Endothelial cell of umbilical vein (primary cell): ENCODE measurements around the gene PEMT. TPM values are rescaled to one million over a fixed set of nuclear protein-coding genes. Genes with fewer than 3 reads are reported as not detected.

Experiments
- BruUV-seq: library from RNA; stranded (reverse); fragments of 400-500 nt; replicated peaks from 2 replicates; lab custom pipeline; 2021; lab: Mats Ljungman, UMichigan
- CTCF ChIA-PET: fragments of 300-600, 350-600 bp; sonication (Branson Sonifier 250); formaldehyde crosslinking; loops from one replicate; lab custom pipeline; 2021; ENCODE audit warnings: antibody characterized with exemption, inconsistent platforms; lab: Charles Lee
- POLR2A ChIA-PET: fragments of 300-600, 350-600 bp; sonication (Branson Sonifier 250); formaldehyde crosslinking; loops from one replicate; lab custom pipeline; 2021; ENCODE audit warnings: antibody characterized with exemption, inconsistent platforms; lab: Charles Lee
- DNase-seq: peaks from one replicate; pipeline ENCODE4 v3.0.0-alpha.2; 2011; ENCODE audit warnings: low read depth, low spot score
- FAIRE-seq: peaks from 2 replicates; lab custom pipeline; 2011; peaks lifted over from hg19 to GRCh38; lab: Jason Lieb, UNC
- H2AFZ ChIP-seq: 2 replicates; pipeline ENCODE4 v1.6.0; 2012; ENCODE audit warnings: low read depth, low read length, control low read depth, inconsistent platforms
- H3K27ac ChIP-seq: 2 replicates; pipeline ENCODE4 v1.5.1; 2011; ENCODE audit warnings: low read depth, mild to moderate bottlenecking, control low read depth, low read length, moderate library complexity; ENCODE audit not compliant: insufficient read depth
- H3K27me3 ChIP-seq, 2 experiments: 2 replicates each; pipeline versions ENCODE4 v1.6.0 to v1.6.1; 2011; ENCODE audit warnings: low read length in 2 of 2, mixed read lengths in 1 of 2; ENCODE audit not compliant: control insufficient read depth in 2 of 2, insufficient read depth in 2 of 2
- H3K36me3 ChIP-seq, 2 experiments: 2 replicates in 1 of 2; 3 replicates in 1 of 2; pipeline ENCODE4 v1.5.1; 2011; ENCODE audit warnings: low read length in 2 of 2, mild to moderate bottlenecking in 1 of 2, moderate library complexity in 1 of 2; ENCODE audit not compliant: control insufficient read depth in 2 of 2, insufficient read depth in 2 of 2; ENCODE audit errors: extremely low read depth in 1 of 2
- H3K4me1 ChIP-seq: 3 replicates; pipeline ENCODE4 v1.5.1; 2011; ENCODE audit warnings: mild to moderate bottlenecking, low read length; ENCODE audit not compliant: control insufficient read depth, insufficient read depth; ENCODE audit errors: extremely low read depth
- H3K4me2 ChIP-seq: 2 replicates; pipeline ENCODE4 v1.6.1; 2011; ENCODE audit warnings: low read length, control low read depth, mixed read lengths; ENCODE audit not compliant: insufficient read depth
- H3K4me3 ChIP-seq, 3 experiments: fragments of 200-600 bp in 1 of 3; sonication (generic), shearing (Covaris generic) in 1 of 3; replicated peaks in 1 of 3; 2 replicates each; pipeline ENCODE4 v1.5.1; 2011 to 2016; ENCODE audit warnings: control low read depth in 3 of 3, low read length in 3 of 3, mild to moderate bottlenecking in 2 of 3, inconsistent platforms in 1 of 3, low read depth in 1 of 3, moderate library complexity in 1 of 3; ENCODE audit not compliant: insufficient read depth in 1 of 3
- H3K79me2 ChIP-seq: 2 replicates; pipeline ENCODE4 v1.6.0; 2012; ENCODE audit warnings: low read length, inconsistent platforms; ENCODE audit not compliant: control insufficient read depth, insufficient read depth
- H3K9ac ChIP-seq: replicated peaks from 2 replicates; pipeline ENCODE3; 2011; ENCODE audit warnings: low read length, control low read depth; ENCODE audit not compliant: insufficient read depth; ENCODE audit errors: extremely low read depth
- H3K9me1 ChIP-seq: replicated peaks from 3 replicates; pipeline ENCODE4 v1.6.0; 2011; ENCODE audit warnings: mild to moderate bottlenecking, low read length; ENCODE audit not compliant: control insufficient read depth, insufficient read depth; ENCODE audit errors: extremely low read depth
- H3K9me3 ChIP-seq: replicated peaks from 2 replicates; pipeline ENCODE4 v1.5.1; 2012; ENCODE audit warnings: low read length, inconsistent platforms; ENCODE audit not compliant: control insufficient read depth, insufficient read depth
- H4K20me1 ChIP-seq: replicated peaks from 2 replicates; pipeline ENCODE3; 2011; ENCODE audit warnings: mild to moderate bottlenecking, low read length; ENCODE audit not compliant: control insufficient read depth, insufficient read depth; ENCODE audit errors: extremely low read depth
- EZH2 ChIP-seq: IDR thresholded peaks from 2 replicates; pipeline ENCODE4 v1.6.1; 2012; ENCODE audit warnings: borderline replicate concordance, low read depth, mild to moderate bottlenecking, moderate library complexity, low read length, inconsistent platforms; ENCODE audit not compliant: severe bottlenecking
- FOS ChIP-seq: IDR thresholded peaks from 2 replicates; pipeline ENCODE4 v1.6.1; 2011; ENCODE audit warnings: mild to moderate bottlenecking, low read length, moderate library complexity, borderline replicate concordance; ENCODE audit not compliant: insufficient read depth
- GATA2 ChIP-seq: IDR thresholded peaks from 2 replicates; pipeline ENCODE4 v1.7.0; 2011; ENCODE audit warnings: low read depth, mild to moderate bottlenecking, moderate library complexity, mixed read lengths, low read length; ENCODE audit not compliant: insufficient read length, insufficient read depth
- JUN ChIP-seq: IDR thresholded peaks from 2 replicates; pipeline ENCODE4 v1.6.1; 2011; ENCODE audit warnings: borderline replicate concordance, low read depth; ENCODE audit not compliant: insufficient read length, insufficient read depth
- MYC ChIP-seq: IDR thresholded peaks from one replicate; pipeline ENCODE4 v1.6.1; 2011; ENCODE audit warnings: mild to moderate bottlenecking, low read depth, low read length
- POLR2A ChIP-seq: IDR thresholded peaks from 2 replicates; pipeline ENCODE4 v1.6.1; 2012; ENCODE audit warnings: low read depth, mild to moderate bottlenecking, control low read depth, low read length
- POLR2AphosphoS5 ChIP-seq: IDR thresholded peaks from 2 replicates; pipeline ENCODE4 v1.6.1; 2012; ENCODE audit warnings: low read depth, mild to moderate bottlenecking, control low read depth, low read length, moderate library complexity; ENCODE audit not compliant: insufficient read depth
- dilution Hi-C: fragments of 300-500 bp; cut with MboI; formaldehyde crosslinking; loops from one replicate; pipeline ENCODE4 v1.15.0; 2019; ENCODE audit warnings: low sequenced_read_pairs; ENCODE audit not compliant: extremely low pct_ligation_motif_present
- intact Hi-C: fragments of 100-400 bp; cut with micrococcal nuclease; formaldehyde crosslinking; loops from one replicate; pipeline ENCODE4 v1.10.0; 2022
- polyA plus RNA-seq, 4 experiments: library from polyadenylated mRNA; depleted of rRNA in 3 of 4; stranded (reverse) in 3 of 4; unstranded in 1 of 4; fragments of >200 nt; gene quantifications; 2 replicates each; pipeline versions ENCODE4 v1.2.1 to v1.2.3, GENCODE V29; 2011 to 2012; ENCODE audit warnings: missing spikeins in 1 of 4
- total RNA-seq: library from RNA; stranded (reverse); gene quantifications from 2 replicates; pipeline ENCODE4 v1.2.3, GENCODE V29; 2021
- TF ChIP-seq, protein P1 (sequence below), 2 donors: IDR thresholded peaks; 1 replicate in 1 of 2; 2 replicates in 1 of 2; pipeline ENCODE4 v1.5.1; 2011; ENCODE audit warnings: low read length in 2 of 2, mild to moderate bottlenecking in 2 of 2, moderate library complexity in 2 of 2, control low read depth in 1 of 2, inconsistent platforms in 1 of 2, low read depth in 1 of 2; ENCODE audit not compliant: insufficient read depth in 1 of 2; ENCODE audit errors: extremely low read depth in 1 of 2
- TF ChIP-seq, protein P2 (sequence below): IDR thresholded peaks from 2 replicates; pipeline ENCODE4 v1.6.1; 2011; ENCODE audit not compliant: insufficient read depth, insufficient read length

PEMT gene
- total and polyA plus RNA-seq, 2 donors (not counting 3 experiments of a cell fraction or from before 2014, with no cell fraction given), result 35.1 to 58.4 TPM

DNA sequence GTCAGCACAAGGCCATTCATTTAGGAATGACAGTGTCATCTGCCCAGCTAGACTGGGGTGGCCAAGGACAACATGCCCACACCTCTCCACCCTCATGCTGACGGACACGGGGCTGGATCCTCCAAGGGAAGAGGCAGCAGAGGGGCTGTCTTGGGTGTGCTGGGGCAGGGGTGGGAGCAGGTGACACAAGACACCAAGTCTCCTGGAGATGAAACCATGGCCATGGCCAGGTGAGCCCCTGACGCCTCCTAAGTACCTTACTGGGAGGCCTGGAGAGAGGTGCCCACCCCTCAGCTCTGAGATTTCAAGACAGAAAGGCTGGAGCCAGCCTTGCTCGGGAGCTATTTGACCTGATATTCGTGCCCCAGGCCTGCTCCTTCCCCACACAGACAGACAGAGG is 86.4 kb downstream of the PEMT start:
- Histone ChIP-seq H2AFZ (no peak overlapping the region), H3K27ac (no peak overlapping the region), H3K4me2 (no peak overlapping the region), H3K9me1 (no peaks in the 10 kb centered on the region), H3K4me3 (no peak overlapping the region), H3K27me3 (no peaks in the 10 kb centered on the region), H3K79me2 (no peaks in the 10 kb centered on the region), H3K9me3 (no peaks in the 10 kb centered on the region), H3K36me3 (no peaks in the 10 kb centered on the region), H4K20me1 (no peaks in the 10 kb centered on the region), H3K9ac (no peak overlapping the region), H3K4me1 (no peaks in the 10 kb centered on the region)
- ChIA-PET POLR2A (interaction anchor here (1.4 kb wide), 1 partner anchor 9 kb away, joined by 3 read pairs; the partner anchor contains the start of gene RASD1), CTCF (interaction anchor here (1.6 to 4.0 kb wide), 2 partner anchors 9 to 63 kb away, joined by 6 to 33 read pairs; partner anchors contain the start of gene RASD1)
- dilution Hi-C loops (no loop called here), intact Hi-C loops (no loop called here)
- TF ChIP-seq EZH2, result no peak
- no peak for TF ChIP-seq MYC
- TF ChIP-seq FOS, result no peak
- TF ChIP-seq, protein P1, sequence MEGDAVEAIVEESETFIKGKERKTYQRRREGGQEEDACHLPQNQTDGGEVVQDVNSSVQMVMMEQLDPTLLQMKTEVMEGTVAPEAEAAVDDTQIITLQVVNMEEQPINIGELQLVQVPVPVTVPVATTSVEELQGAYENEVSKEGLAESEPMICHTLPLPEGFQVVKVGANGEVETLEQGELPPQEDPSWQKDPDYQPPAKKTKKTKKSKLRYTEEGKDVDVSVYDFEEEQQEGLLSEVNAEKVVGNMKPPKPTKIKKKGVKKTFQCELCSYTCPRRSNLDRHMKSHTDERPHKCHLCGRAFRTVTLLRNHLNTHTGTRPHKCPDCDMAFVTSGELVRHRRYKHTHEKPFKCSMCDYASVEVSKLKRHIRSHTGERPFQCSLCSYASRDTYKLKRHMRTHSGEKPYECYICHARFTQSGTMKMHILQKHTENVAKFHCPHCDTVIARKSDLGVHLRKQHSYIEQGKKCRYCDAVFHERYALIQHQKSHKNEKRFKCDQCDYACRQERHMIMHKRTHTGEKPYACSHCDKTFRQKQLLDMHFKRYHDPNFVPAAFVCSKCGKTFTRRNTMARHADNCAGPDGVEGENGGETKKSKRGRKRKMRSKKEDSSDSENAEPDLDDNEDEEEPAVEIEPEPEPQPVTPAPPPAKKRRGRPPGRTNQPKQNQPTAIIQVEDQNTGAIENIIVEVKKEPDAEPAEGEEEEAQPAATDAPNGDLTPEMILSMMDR (IDR thresholded peaks at IDR 0.05; ENCODE audit: extremely low read depth in 1 of 2, insufficient read depth in 1 of 2, low read depth in 1 of 2, low read length in 2 of 2), result no peak
- TF ChIP-seq, protein P2, sequence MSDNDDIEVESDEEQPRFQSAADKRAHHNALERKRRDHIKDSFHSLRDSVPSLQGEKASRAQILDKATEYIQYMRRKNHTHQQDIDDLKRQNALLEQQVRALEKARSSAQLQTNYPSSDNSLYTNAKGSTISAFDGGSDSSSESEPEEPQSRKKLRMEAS, result no peak
- TF ChIP-seq POLR2A, result no peak
- TF ChIP-seq JUN, result no peak
- TF ChIP-seq POLR2AphosphoS5, result no peak
- TF ChIP-seq GATA2, result no peak
- no peak for DNase-seq
- FAIRE-seq, result no peak
- no TSS peak for BruUV-seq
